ENCODE results near the gene SLC36A3. TPM values are rescaled to one million over a fixed set of nuclear protein-coding genes. Genes with fewer than 3 reads are reported as not detected.

The SLC36A3 gene
- not detected for total RNA-seq

GRCh38 chr5:151303666-151304065 lies at the start of gene SLC36A3:
SLC36A3 (minus strand) TSS chr5:151303766; CDS start chr5:151303354, 412 bp downstream.
- H3K9me3 ChIP-seq (ENCODE audit: control insufficient read depth in 3 of 3, low read length in 3 of 3) = no peaks in the 10 kb centered on the region
- H3K4me3 ChIP-seq (ENCODE audit: low read length in 3 of 3) = no peak within 1 kb of the TSS
- no peaks in the 10 kb centered on the region for H3K36me3 ChIP-seq (ENCODE audit: control insufficient read depth in 3 of 3, insufficient read depth in 3 of 3, low read length in 3 of 3)
- H3K9ac ChIP-seq (ENCODE audit: low read depth in 1 of 3, low read length in 3 of 3) = no peak within 1 kb of the TSS
- peaks cover 0 to 3% (median 2%) of the 10 kb centered on the region in 3 donors for H3K27me3 ChIP-seq (ENCODE audit: control insufficient read depth in 3 of 3, insufficient read depth in 3 of 3, low read length in 3 of 3)
- H3K27ac ChIP-seq (ENCODE audit: low read depth, low read length) = no peak within 1 kb of the TSS
- no peaks in the 10 kb centered on the region for H3K4me1 ChIP-seq (ENCODE audit: control insufficient read depth in 3 of 3, insufficient read depth in 3 of 3, low read length in 3 of 3)

- Histone ChIP-seq H3K9me3 (ENCODE audit: control insufficient read depth in 3 of 3, low read length in 3 of 3) (no peaks in the 10 kb centered on the region), H3K4me1 (ENCODE audit: control insufficient read depth in 3 of 3, insufficient read depth in 3 of 3, low read length in 3 of 3) (peaks cover 16 to 27% (median 18%) of the 10 kb centered on the region in 3 donors), H3K27me3 (ENCODE audit: control insufficient read depth in 3 of 3, insufficient read depth in 3 of 3, low read length in 3 of 3) (no peaks in the 10 kb centered on the region), H3K36me3 (ENCODE audit: control insufficient read depth in 3 of 3, insufficient read depth in 3 of 3, low read length in 3 of 3) (no peaks in the 10 kb centered on the region), H3K4me3 (ENCODE audit: low read length in 3 of 3) (no peak overlapping the region), H3K9ac (ENCODE audit: low read depth in 1 of 3, low read length in 3 of 3) (no peak overlapping the region), H3K27ac (ENCODE audit: low read depth, low read length) (no peak overlapping the region)
Measured at GRCh38 chr5:151351671-151352070, 48.1 kb upstream of the SLC36A3 start.

- peaks cover 21 to 38% (median 22%) of the 10 kb centered on the region in 3 donors for H3K4me1 ChIP-seq (ENCODE audit: control insufficient read depth in 3 of 3, insufficient read depth in 3 of 3, low read length in 3 of 3)
- peak overlapping the region; percentile 16 to 86 (median 25) for H3K9ac ChIP-seq (ENCODE audit: low read depth in 1 of 3, low read length in 3 of 3)
- peak overlapping the region in 1 of 3 donors; percentile 2 for H3K4me3 ChIP-seq (ENCODE audit: low read length in 3 of 3)
- H3K27ac ChIP-seq (ENCODE audit: low read depth, low read length) = peak overlapping the region; percentile 67
- H3K27me3 ChIP-seq (ENCODE audit: control insufficient read depth in 3 of 3, insufficient read depth in 3 of 3, low read length in 3 of 3) = no peaks in the 10 kb centered on the region
- H3K36me3 ChIP-seq (ENCODE audit: control insufficient read depth in 3 of 3, insufficient read depth in 3 of 3, low read length in 3 of 3) = peaks cover 0 to 5% (median 5%) of the 10 kb centered on the region in 3 donors
- no peaks in the 10 kb centered on the region for H3K9me3 ChIP-seq (ENCODE audit: control insufficient read depth in 3 of 3, low read length in 3 of 3)
Measured at GRCh38 chr5:151348789-151349188, 45.2 kb upstream of the SLC36A3 start.

GRCh38 chr5:151347369-151347768 lies 43.8 kb upstream of the SLC36A3 start, which contains the start of gene SLC36A2:
SLC36A2 (minus strand) TSS chr5:151347559; CDS start chr5:151347460, 99 bp downstream.
- Histone ChIP-seq H3K36me3 (ENCODE audit: control insufficient read depth in 3 of 3, insufficient read depth in 3 of 3, low read length in 3 of 3) (peaks cover 11 to 19% (median 18%) of the 10 kb centered on the region in 3 donors), H3K9me3 (ENCODE audit: control insufficient read depth in 3 of 3, low read length in 3 of 3) (no peaks in the 10 kb centered on the region), H3K4me3 (ENCODE audit: low read length in 3 of 3) (peak within 1 kb of the TSS; percentile 78 to 91 (median 84)), H3K4me1 (ENCODE audit: control insufficient read depth in 3 of 3, insufficient read depth in 3 of 3, low read length in 3 of 3) (peaks cover 26 to 43% (median 28%) of the 10 kb centered on the region in 3 donors), H3K27ac (ENCODE audit: low read depth, low read length) (peak within 1 kb of the TSS; percentile 93), H3K9ac (ENCODE audit: low read depth in 1 of 3, low read length in 3 of 3) (peak within 1 kb of the TSS; percentile 82 to 86 (median 86)), H3K27me3 (ENCODE audit: control insufficient read depth in 3 of 3, insufficient read depth in 3 of 3, low read length in 3 of 3) (no peaks in the 10 kb centered on the region)

GRCh38 chr5:151345808-151346478 lies 42.4 kb upstream of the SLC36A3 start:
- H3K4me1 ChIP-seq (ENCODE audit: control insufficient read depth in 3 of 3, insufficient read depth in 3 of 3, low read length in 3 of 3) = peaks cover 26 to 43% (median 28%) of the 10 kb centered on the region in 3 donors
- no peaks in the 10 kb centered on the region for H3K9me3 ChIP-seq (ENCODE audit: control insufficient read depth in 3 of 3, low read length in 3 of 3)
- H3K9ac ChIP-seq (ENCODE audit: low read depth in 1 of 3, low read length in 3 of 3) = peak overlapping the region; percentile 82 to 86 (median 86)
- no peaks in the 10 kb centered on the region for H3K27me3 ChIP-seq (ENCODE audit: control insufficient read depth in 3 of 3, insufficient read depth in 3 of 3, low read length in 3 of 3)
- peak overlapping the region; percentile 93 for H3K27ac ChIP-seq (ENCODE audit: low read depth, low read length)
- H3K4me3 ChIP-seq (ENCODE audit: low read length in 3 of 3) = peak overlapping the region; percentile 78 to 91 (median 84)
- H3K36me3 ChIP-seq (ENCODE audit: control insufficient read depth in 3 of 3, insufficient read depth in 3 of 3, low read length in 3 of 3) = peaks cover 24 to 32% (median 32%) of the 10 kb centered on the region in 3 donors

- Histone ChIP-seq H3K27me3 (ENCODE audit: control insufficient read depth in 3 of 3, insufficient read depth in 3 of 3, low read length in 3 of 3) (no peaks in the 10 kb centered on the region), H3K36me3 (ENCODE audit: control insufficient read depth in 3 of 3, insufficient read depth in 3 of 3, low read length in 3 of 3) (peaks cover 28 to 37% (median 37%) of the 10 kb centered on the region in 3 donors), H3K4me3 (ENCODE audit: low read length in 3 of 3) (peak overlapping the region; percentile 78 to 91 (median 84)), H3K9ac (ENCODE audit: low read depth in 1 of 3, low read length in 3 of 3) (peak overlapping the region; percentile 82 to 86 (median 86)), H3K9me3 (ENCODE audit: control insufficient read depth in 3 of 3, low read length in 3 of 3) (no peaks in the 10 kb centered on the region), H3K27ac (ENCODE audit: low read depth, low read length) (peak overlapping the region; percentile 93), H3K4me1 (ENCODE audit: control insufficient read depth in 3 of 3, insufficient read depth in 3 of 3, low read length in 3 of 3) (peaks cover 26 to 43% (median 28%) of the 10 kb centered on the region in 3 donors)
Measured at GRCh38 chr5:151345187-151345807, 41.7 kb upstream of the SLC36A3 start.

GRCh38 chr5:151344088-151344487 lies 40.5 kb upstream of the SLC36A3 start:
- peak overlapping the region; percentile 12 to 86 (median 82) for H3K9ac ChIP-seq (ENCODE audit: low read depth in 1 of 3, low read length in 3 of 3)
- peak overlapping the region; percentile 93 for H3K27ac ChIP-seq (ENCODE audit: low read depth, low read length)
- H3K36me3 ChIP-seq (ENCODE audit: control insufficient read depth in 3 of 3, insufficient read depth in 3 of 3, low read length in 3 of 3) = peaks cover 28 to 40% (median 37%) of the 10 kb centered on the region in 3 donors
- H3K4me3 ChIP-seq (ENCODE audit: low read length in 3 of 3) = peak overlapping the region; percentile 78 to 91 (median 84)
- H3K9me3 ChIP-seq (ENCODE audit: control insufficient read depth in 3 of 3, low read length in 3 of 3) = no peaks in the 10 kb centered on the region
- no peaks in the 10 kb centered on the region for H3K27me3 ChIP-seq (ENCODE audit: control insufficient read depth in 3 of 3, insufficient read depth in 3 of 3, low read length in 3 of 3)
- peaks cover 22 to 36% (median 25%) of the 10 kb centered on the region in 3 donors for H3K4me1 ChIP-seq (ENCODE audit: control insufficient read depth in 3 of 3, insufficient read depth in 3 of 3, low read length in 3 of 3)

- Histone ChIP-seq H3K9me3 (ENCODE audit: control insufficient read depth in 3 of 3, low read length in 3 of 3) (no peaks in the 10 kb centered on the region), H3K27ac (ENCODE audit: low read depth, low read length) (no peak overlapping the region), H3K4me3 (ENCODE audit: low read length in 3 of 3) (no peak overlapping the region)
Measured at GRCh38 chr5:151340004-151340403, 36.4 kb upstream of the SLC36A3 start.

GRCh38 chr5:151338734-151339133 lies 35.2 kb upstream of the SLC36A3 start:
- Histone ChIP-seq H3K36me3 (ENCODE audit: control insufficient read depth in 3 of 3, insufficient read depth in 3 of 3, low read length in 3 of 3) (peaks cover 39 to 67% (median 63%) of the 10 kb centered on the region in 3 donors), H3K4me1 (ENCODE audit: control insufficient read depth in 3 of 3, insufficient read depth in 3 of 3, low read length in 3 of 3) (peaks cover 4 to 5% (median 5%) of the 10 kb centered on the region in 3 donors), H3K4me3 (ENCODE audit: low read length in 3 of 3) (no peak overlapping the region), H3K9ac (ENCODE audit: low read depth in 1 of 3, low read length in 3 of 3) (no peak overlapping the region), H3K27ac (ENCODE audit: low read depth, low read length) (no peak overlapping the region), H3K9me3 (ENCODE audit: control insufficient read depth in 3 of 3, low read length in 3 of 3) (no peaks in the 10 kb centered on the region), H3K27me3 (ENCODE audit: control insufficient read depth in 3 of 3, insufficient read depth in 3 of 3, low read length in 3 of 3) (no peaks in the 10 kb centered on the region)

More at GRCh38 chr5:151340004-151340403, 36.4 kb upstream of the SLC36A3 start:
- Histone ChIP-seq H3K9ac (ENCODE audit: low read depth in 1 of 3, low read length in 3 of 3) (no peak overlapping the region), H3K4me1 (ENCODE audit: control insufficient read depth in 3 of 3, insufficient read depth in 3 of 3, low read length in 3 of 3) (peaks cover 10 to 16% (median 10%) of the 10 kb centered on the region in 3 donors), H3K27me3 (ENCODE audit: control insufficient read depth in 3 of 3, insufficient read depth in 3 of 3, low read length in 3 of 3) (no peaks in the 10 kb centered on the region), H3K36me3 (ENCODE audit: control insufficient read depth in 3 of 3, insufficient read depth in 3 of 3, low read length in 3 of 3) (peaks cover 36 to 66% (median 61%) of the 10 kb centered on the region in 3 donors)

GRCh38 chr5:151332857-151333256 lies 29.3 kb upstream of the SLC36A3 start:
- Histone ChIP-seq H3K9ac (ENCODE audit: low read depth in 1 of 3, low read length in 3 of 3) (no peak overlapping the region), H3K4me3 (ENCODE audit: low read length in 3 of 3) (no peak overlapping the region), H3K9me3 (ENCODE audit: control insufficient read depth in 3 of 3, low read length in 3 of 3) (no peaks in the 10 kb centered on the region), H3K4me1 (ENCODE audit: control insufficient read depth in 3 of 3, insufficient read depth in 3 of 3, low read length in 3 of 3) (no peaks in the 10 kb centered on the region), H3K27me3 (ENCODE audit: control insufficient read depth in 3 of 3, insufficient read depth in 3 of 3, low read length in 3 of 3) (no peaks in the 10 kb centered on the region), H3K36me3 (ENCODE audit: control insufficient read depth in 3 of 3, insufficient read depth in 3 of 3, low read length in 3 of 3) (peaks cover 30 to 57% (median 52%) of the 10 kb centered on the region in 3 donors), H3K27ac (ENCODE audit: low read depth, low read length) (peak overlapping the region; percentile 26)
